ENCODE measurements around the gene NEDD4L.
A peak's percentile ranks its signal among the peaks of the same experiment; 100 is the strongest.

The NEDD4L gene

DNA sequence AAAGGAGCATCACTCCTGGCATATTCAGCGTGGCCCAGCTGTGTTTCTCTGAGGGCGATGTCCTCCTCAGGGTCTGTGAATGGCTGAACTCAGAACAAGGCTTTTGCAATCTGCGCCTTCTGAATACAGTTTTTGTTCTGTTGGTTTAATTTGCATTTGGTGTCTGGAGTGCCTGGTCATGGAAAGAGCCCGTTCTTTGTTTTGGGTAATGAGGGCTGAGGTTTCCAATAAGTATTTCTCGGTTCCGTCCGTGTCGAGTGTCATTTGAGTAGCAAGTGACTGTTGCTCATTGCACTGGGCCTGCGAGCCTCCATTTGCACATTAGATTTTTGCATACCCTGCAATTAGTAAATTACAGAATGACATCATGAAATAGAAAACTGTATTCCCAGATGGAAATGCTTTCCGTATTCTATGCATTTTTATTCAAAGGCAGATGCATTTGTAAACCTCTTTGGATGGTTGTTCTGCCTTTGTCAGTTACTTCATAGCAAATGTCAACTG is 57.3 kb downstream of the NEDD4L start:
- DNase-seq (no peak), ATAC-seq (replicated peaks) (peak in 1 of 2 donors; percentile 65)
- no peak overlapping the region for H3K4me3 Mint-ChIP-seq
- no peak overlapping the region for H3K27ac Mint-ChIP-seq
- peaks cover 0 to 4% of the 10 kb centered on the region in 2 donors for H3K27me3 Mint-ChIP-seq
- no peaks in the 10 kb centered on the region for H3K36me3 Mint-ChIP-seq
- no peaks in the 10 kb centered on the region for H3K9me3 Mint-ChIP-seq
- H3K4me1 Mint-ChIP-seq, result peaks cover 10% of the 10 kb centered on the region in 2 donors

DNA sequence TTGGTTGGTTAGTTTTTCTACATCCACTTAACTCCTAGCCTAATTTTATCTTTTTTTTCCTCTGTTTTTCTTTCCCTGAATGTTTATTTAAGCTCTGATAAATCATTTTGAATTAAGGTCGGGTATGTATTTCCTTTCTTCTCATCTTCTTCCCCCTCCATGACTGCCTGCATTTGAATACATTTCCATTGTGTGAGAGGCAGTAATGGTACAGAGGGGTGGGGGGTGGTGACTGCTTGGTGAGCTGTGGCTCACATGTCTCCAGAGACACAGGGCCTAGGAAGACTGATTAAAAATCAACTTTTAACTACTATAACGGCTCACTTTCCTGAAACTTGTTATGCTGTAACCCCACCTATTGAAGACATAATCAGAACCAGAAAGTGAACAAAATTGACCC is 58.0 kb downstream of the NEDD4L start:
- H3K27ac Mint-ChIP-seq, result no peak overlapping the region
- H3K36me3 Mint-ChIP-seq, result no peaks in the 10 kb centered on the region
- H3K4me3 Mint-ChIP-seq, result no peak overlapping the region
- H3K27me3 Mint-ChIP-seq, result peaks cover 0 to 4% of the 10 kb centered on the region in 2 donors
- ATAC-seq (replicated peaks) (no peak), DNase-seq (no peak)
- H3K4me1 Mint-ChIP-seq, result peaks cover 10 to 12% of the 10 kb centered on the region in 2 donors
- H3K9me3 Mint-ChIP-seq, result no peaks in the 10 kb centered on the region

DNA sequence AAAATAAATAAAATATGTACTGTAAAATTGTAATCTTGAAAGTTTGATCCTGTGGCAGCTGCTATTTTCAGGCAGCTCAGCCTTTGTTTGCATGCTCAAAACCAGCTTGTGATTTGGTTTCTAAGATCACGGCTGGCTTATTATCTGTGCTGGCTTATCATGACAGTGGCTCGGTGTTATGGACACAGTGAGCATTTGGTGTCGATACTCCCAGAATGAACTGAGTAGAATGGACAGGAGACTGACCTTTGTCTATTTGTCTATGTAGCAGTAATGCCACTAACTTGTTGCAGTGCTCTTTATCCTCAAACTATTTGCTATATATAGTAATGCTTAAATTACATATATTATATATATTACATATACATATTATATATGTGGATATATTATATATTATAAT is 58.8 kb downstream of the NEDD4L start:
- DNase-seq (no peak), ATAC-seq (replicated peaks) (no peak)
- Mint-ChIP-seq H3K4me1 (peaks cover 9 to 15% of the 10 kb centered on the region in 2 donors), H3K9me3 (no peaks in the 10 kb centered on the region), H3K27ac (no peak overlapping the region), H3K4me3 (no peak overlapping the region), H3K36me3 (no peaks in the 10 kb centered on the region), H3K27me3 (peaks cover 0 to 4% of the 10 kb centered on the region in 2 donors)

DNA sequence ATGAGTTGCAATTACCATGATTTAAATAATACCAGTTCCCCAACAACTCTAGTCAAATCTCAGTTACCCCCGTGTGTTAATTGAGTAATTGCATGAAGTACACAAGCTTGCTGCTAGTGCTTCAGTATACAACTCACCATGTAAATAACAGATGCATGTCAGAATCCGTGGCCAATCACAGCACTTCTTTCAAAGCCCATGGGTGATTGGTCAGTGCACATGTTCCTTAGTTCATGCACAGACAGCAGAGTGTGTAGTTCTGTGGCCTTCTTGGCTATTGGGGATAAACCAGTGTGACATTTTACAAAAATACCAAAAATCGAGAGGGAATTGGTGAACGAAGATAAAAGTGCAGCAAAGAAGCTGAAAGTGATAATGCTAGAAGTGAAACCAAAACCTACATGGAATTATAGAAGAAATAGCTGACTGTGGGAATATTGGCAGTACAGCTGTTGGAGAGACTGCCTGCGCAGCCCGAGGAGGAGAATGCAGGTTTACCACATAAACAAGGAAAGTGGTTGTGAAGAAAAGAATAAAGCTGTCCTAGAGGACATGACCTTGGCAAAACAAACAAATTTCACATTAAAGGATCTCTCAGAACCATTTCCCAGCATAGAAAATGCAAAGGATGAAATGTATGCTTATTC is 59.4 kb downstream of the NEDD4L start:
- H3K27ac Mint-ChIP-seq, result no peak overlapping the region
- peaks cover 8 to 15% of the 10 kb centered on the region in 2 donors for H3K4me1 Mint-ChIP-seq
- H3K4me3 Mint-ChIP-seq, result no peak overlapping the region
- no peaks in the 10 kb centered on the region for H3K9me3 Mint-ChIP-seq
- H3K27me3 Mint-ChIP-seq, result peaks cover 0 to 4% of the 10 kb centered on the region in 2 donors
- ATAC-seq (replicated peaks) (no peak), DNase-seq (no peak)
- H3K36me3 Mint-ChIP-seq, result no peaks in the 10 kb centered on the region

DNA sequence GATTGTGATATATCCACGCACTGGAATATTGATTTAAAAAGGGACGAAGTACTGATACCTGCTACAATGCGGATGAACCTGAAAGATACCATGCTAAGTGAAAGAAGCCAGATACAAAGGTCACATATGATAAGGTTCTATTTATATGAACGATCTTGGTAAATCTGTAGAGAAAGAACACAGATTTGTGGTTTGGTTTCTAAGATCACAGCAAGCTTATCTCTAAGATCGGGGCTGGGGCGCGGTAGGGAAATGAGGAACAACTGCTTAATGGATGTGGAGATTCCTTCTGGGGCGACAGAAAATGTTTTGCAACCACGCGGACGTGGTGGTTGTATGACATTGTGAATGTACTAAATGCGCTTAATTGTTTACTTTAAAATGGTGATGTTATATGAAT is 60.1 kb downstream of the NEDD4L start:
- Mint-ChIP-seq H3K27me3 (peaks cover 0 to 4% of the 10 kb centered on the region in 2 donors), H3K4me1 (peaks cover 8 to 15% of the 10 kb centered on the region in 2 donors), H3K27ac (no peak overlapping the region), H3K9me3 (no peaks in the 10 kb centered on the region), H3K4me3 (no peak overlapping the region), H3K36me3 (no peaks in the 10 kb centered on the region)
- no peak for ATAC-seq (replicated peaks)
- DNase-seq, result no peak

GRCh38 chr18:58105206-58105887 is 61.3 kb downstream of the NEDD4L start:
- Mint-ChIP-seq H3K4me3 (no peak overlapping the region), H3K4me1 (peaks cover 7 to 15% of the 10 kb centered on the region in 2 donors), H3K27ac (no peak overlapping the region), H3K36me3 (no peaks in the 10 kb centered on the region), H3K9me3 (no peaks in the 10 kb centered on the region), H3K27me3 (peaks cover 0 to 4% of the 10 kb centered on the region in 2 donors)
- ATAC-seq (replicated peaks) (no peak), DNase-seq (no peak)

DNA sequence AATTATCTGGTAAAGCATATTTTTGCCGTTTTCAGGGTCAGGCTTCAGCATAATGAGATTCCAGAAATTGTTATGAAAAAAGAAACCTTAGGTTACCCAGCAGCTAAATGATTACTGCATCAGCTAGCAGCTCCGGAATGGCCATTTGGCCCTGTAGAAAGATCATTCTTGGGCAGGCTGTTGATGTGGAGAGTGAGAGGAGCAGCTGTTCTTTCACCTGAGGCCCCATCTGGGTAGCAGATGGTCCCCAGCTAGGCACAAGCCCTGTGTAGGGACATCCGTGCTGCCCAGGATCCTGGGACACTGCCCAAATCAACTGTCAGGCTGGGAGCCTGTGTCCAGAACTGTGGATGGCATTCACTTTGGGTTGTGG is 61.8 kb downstream of the NEDD4L start:
- DNase-seq, result no peak
- Mint-ChIP-seq H3K4me3 (no peak overlapping the region), H3K36me3 (no peaks in the 10 kb centered on the region), H3K27ac (no peak overlapping the region), H3K9me3 (no peaks in the 10 kb centered on the region), H3K4me1 (peaks cover 9 to 15% of the 10 kb centered on the region in 2 donors), H3K27me3 (peaks cover 0 to 4% of the 10 kb centered on the region in 2 donors)
- ATAC-seq (replicated peaks), result no peak

- no peak overlapping the region for H3K4me3 Mint-ChIP-seq
- peaks cover 0 to 4% of the 10 kb centered on the region in 2 donors for H3K27me3 Mint-ChIP-seq
Measured at GRCh38 chr18:58106289-58107070, 62.5 kb downstream of the NEDD4L start.

GRCh38 chr18:58109256-58109655 is 65.2 kb downstream of the NEDD4L start:
- H3K27ac Mint-ChIP-seq, result no peak overlapping the region
- no peaks in the 10 kb centered on the region for H3K27me3 Mint-ChIP-seq
- H3K36me3 Mint-ChIP-seq, result no peaks in the 10 kb centered on the region
- peaks cover 12 to 13% of the 10 kb centered on the region in 2 donors for H3K4me1 Mint-ChIP-seq
- no peak for ATAC-seq (replicated peaks)
- no peak for DNase-seq
- H3K9me3 Mint-ChIP-seq, result no peaks in the 10 kb centered on the region
- H3K4me3 Mint-ChIP-seq, result no peak overlapping the region

More at GRCh38 chr18:58106289-58107070, 62.5 kb downstream of the NEDD4L start:
- H3K27ac Mint-ChIP-seq, result no peak overlapping the region
- no peaks in the 10 kb centered on the region for H3K36me3 Mint-ChIP-seq
- H3K4me1 Mint-ChIP-seq, result peaks cover 11 to 15% of the 10 kb centered on the region in 2 donors
- no peak for DNase-seq
- no peaks in the 10 kb centered on the region for H3K9me3 Mint-ChIP-seq
- ATAC-seq (replicated peaks), result no peak

DNA sequence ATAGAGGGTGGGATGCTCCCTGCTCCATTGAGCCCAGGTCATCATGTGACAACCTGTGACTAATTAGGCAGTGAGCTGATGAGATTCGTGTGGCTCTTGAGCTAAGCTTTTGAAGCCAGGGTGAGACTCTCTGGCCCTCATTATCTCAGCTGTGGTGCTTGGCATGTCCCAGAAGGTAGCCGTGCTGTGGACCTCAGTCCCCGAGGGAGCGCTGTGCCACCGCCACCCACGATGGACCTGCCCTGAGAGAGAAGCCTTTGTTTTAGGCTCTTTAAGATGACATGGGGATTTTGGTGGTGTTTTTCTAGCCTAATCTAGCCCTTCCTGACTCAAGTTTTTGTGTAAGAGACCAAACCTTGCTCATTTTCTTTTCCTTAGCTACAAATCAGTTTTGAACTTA is 66.4 kb downstream of the NEDD4L start:
- ATAC-seq (replicated peaks) (peak; percentile 29 to 64), DNase-seq (no peak)
- H3K9me3 Mint-ChIP-seq, result no peaks in the 10 kb centered on the region
- H3K36me3 Mint-ChIP-seq, result no peaks in the 10 kb centered on the region
- no peaks in the 10 kb centered on the region for H3K27me3 Mint-ChIP-seq
- H3K4me3 Mint-ChIP-seq, result no peak overlapping the region
- H3K27ac Mint-ChIP-seq, result no peak overlapping the region
- H3K4me1 Mint-ChIP-seq, result peaks cover 12 to 13% of the 10 kb centered on the region in 2 donors

GRCh38 chr18:58112174-58112573 is 68.1 kb downstream of the NEDD4L start:
- peaks cover 10 to 12% of the 10 kb centered on the region in 2 donors for H3K4me1 Mint-ChIP-seq
- no peak for ATAC-seq (replicated peaks)
- H3K36me3 Mint-ChIP-seq, result no peaks in the 10 kb centered on the region
- no peak overlapping the region for H3K27ac Mint-ChIP-seq
- no peaks in the 10 kb centered on the region for H3K27me3 Mint-ChIP-seq
- H3K4me3 Mint-ChIP-seq, result no peak overlapping the region
- H3K9me3 Mint-ChIP-seq, result no peaks in the 10 kb centered on the region
- DNase-seq, result no peak

- H3K27ac Mint-ChIP-seq, result peak overlapping the region; percentile 38
- no peaks in the 10 kb centered on the region for H3K9me3 Mint-ChIP-seq
- no peaks in the 10 kb centered on the region for H3K27me3 Mint-ChIP-seq
- no peak overlapping the region for H3K4me3 Mint-ChIP-seq
- peaks cover 9 to 12% of the 10 kb centered on the region in 2 donors for H3K4me1 Mint-ChIP-seq
- peak in 1 of 2 donors; percentile 57 for ATAC-seq (replicated peaks)
- H3K36me3 Mint-ChIP-seq, result no peaks in the 10 kb centered on the region
- DNase-seq, result no peak
Measured at GRCh38 chr18:58113337-58113736, 69.3 kb downstream of the NEDD4L start.

- ATAC-seq (replicated peaks) (no peak), DNase-seq (no peak)
- no peaks in the 10 kb centered on the region for H3K36me3 Mint-ChIP-seq
- no peak overlapping the region for H3K27ac Mint-ChIP-seq
- H3K4me3 Mint-ChIP-seq, result no peak overlapping the region
- no peaks in the 10 kb centered on the region for H3K9me3 Mint-ChIP-seq
- no peaks in the 10 kb centered on the region for H3K27me3 Mint-ChIP-seq
- peaks cover 9 to 12% of the 10 kb centered on the region in 2 donors for H3K4me1 Mint-ChIP-seq
Measured at GRCh38 chr18:58114766-58115165, 70.7 kb downstream of the NEDD4L start.

- Mint-ChIP-seq H3K4me1 (peaks cover 6 to 9% of the 10 kb centered on the region in 2 donors), H3K4me3 (no peak overlapping the region), H3K27ac (no peak overlapping the region), H3K9me3 (no peaks in the 10 kb centered on the region), H3K27me3 (no peaks in the 10 kb centered on the region), H3K36me3 (no peaks in the 10 kb centered on the region)
- ATAC-seq (replicated peaks) (no peak), DNase-seq (no peak)
Measured at GRCh38 chr18:58116818-58117217, 72.8 kb downstream of the NEDD4L start.

Measured in stimulated activated naive B cell treated with anti-CD40 and anti-IgM and Interleukin-4, amounts not matched to agents 10 μg/mL and 1 μg/mL and 100 μg/mL, for 72 hours (primary cell).